ENCODE measurements around the gene UBE2U.

Gene UBE2U

GRCh38 chr1:64212031-64212430 lies 8.6 kb downstream of the UBE2U start:
- no peak overlapping the region for H3K4me2 ChIP-seq (ENCODE audit: low read length)
- no peak for TF ChIP-seq CTCF (IDR thresholded peaks at IDR 0.05; ENCODE audit: low read depth, low read length, poor library complexity, severe bottlenecking)
- no peak for TF ChIP-seq EZH2phosphoT487 (IDR thresholded peaks at IDR 0.05; ENCODE audit: borderline replicate concordance, low read length)
- H3K4me3 ChIP-seq (ENCODE audit: low read length), result no peak overlapping the region

GRCh38 chr1:64215576-64215975 lies 12.2 kb downstream of the UBE2U start:
- Histone ChIP-seq H3K79me2 (ENCODE audit: control insufficient read depth, low read length) (no peaks in the 10 kb centered on the region), H3F3A (ENCODE audit: control insufficient read depth, insufficient read depth) (no peaks in the 10 kb centered on the region), H3K27me3 (ENCODE audit: control insufficient read depth, low read length) (peaks cover 5% of the 10 kb centered on the region), H3K9me2 (replicated peaks; ENCODE audit: control insufficient read depth, low read length) (no peaks in the 10 kb centered on the region), H4K20me1 (ENCODE audit: control insufficient read depth, insufficient read depth, low read depth, low read length) (no peaks in the 10 kb centered on the region), H3K4me1 (ENCODE audit: control insufficient read depth, low read length) (no peaks in the 10 kb centered on the region), H3K36me3 (ENCODE audit: control insufficient read depth, low read length) (no peaks in the 10 kb centered on the region), H3K27ac (ENCODE audit: low read depth, low read length) (no peak overlapping the region), H3K4me2 (ENCODE audit: low read length) (no peak overlapping the region), H3K4me3 (ENCODE audit: low read length) (no peak overlapping the region), H3K9me3 (ENCODE audit: control insufficient read depth, insufficient read depth, low read length) (no peaks in the 10 kb centered on the region)
- TF ChIP-seq EZH2phosphoT487 (IDR thresholded peaks at IDR 0.05; ENCODE audit: borderline replicate concordance, low read length) (no peak), CTCF (IDR thresholded peaks at IDR 0.05; ENCODE audit: low read depth, low read length, poor library complexity, severe bottlenecking) (no peak)

More at GRCh38 chr1:64212031-64212430, 8.6 kb downstream of the UBE2U start:
- no peaks in the 10 kb centered on the region for H3K9me2 ChIP-seq (replicated peaks; ENCODE audit: control insufficient read depth, low read length)
- no peaks in the 10 kb centered on the region for H3K36me3 ChIP-seq (ENCODE audit: control insufficient read depth, low read length)
- H3K79me2 ChIP-seq (ENCODE audit: control insufficient read depth, low read length), result no peaks in the 10 kb centered on the region
- H3K27me3 ChIP-seq (ENCODE audit: control insufficient read depth, low read length), result peaks cover 5% of the 10 kb centered on the region
- H3K9me3 ChIP-seq (ENCODE audit: control insufficient read depth, insufficient read depth, low read length), result no peaks in the 10 kb centered on the region
- H4K20me1 ChIP-seq (ENCODE audit: control insufficient read depth, insufficient read depth, low read depth, low read length), result no peaks in the 10 kb centered on the region
- H3F3A ChIP-seq (ENCODE audit: control insufficient read depth, insufficient read depth), result no peaks in the 10 kb centered on the region
- no peaks in the 10 kb centered on the region for H3K4me1 ChIP-seq (ENCODE audit: control insufficient read depth, low read length)
- H3K27ac ChIP-seq (ENCODE audit: low read depth, low read length), result no peak overlapping the region

- Histone ChIP-seq H3K27ac (ENCODE audit: low read depth, low read length) (no peak overlapping the region), H3K9me2 (replicated peaks; ENCODE audit: control insufficient read depth, low read length) (no peaks in the 10 kb centered on the region), H3K4me1 (ENCODE audit: control insufficient read depth, low read length) (no peaks in the 10 kb centered on the region), H3K9me3 (ENCODE audit: control insufficient read depth, insufficient read depth, low read length) (no peaks in the 10 kb centered on the region), H4K20me1 (ENCODE audit: control insufficient read depth, insufficient read depth, low read depth, low read length) (no peaks in the 10 kb centered on the region), H3F3A (ENCODE audit: control insufficient read depth, insufficient read depth) (no peaks in the 10 kb centered on the region), H3K36me3 (ENCODE audit: control insufficient read depth, low read length) (no peaks in the 10 kb centered on the region), H3K79me2 (ENCODE audit: control insufficient read depth, low read length) (no peaks in the 10 kb centered on the region), H3K4me2 (ENCODE audit: low read length) (no peak overlapping the region), H3K4me3 (ENCODE audit: low read length) (no peak overlapping the region), H3K27me3 (ENCODE audit: control insufficient read depth, low read length) (peaks cover 3% of the 10 kb centered on the region)
- TF ChIP-seq CTCF (IDR thresholded peaks at IDR 0.05; ENCODE audit: low read depth, low read length, poor library complexity, severe bottlenecking) (no peak), EZH2phosphoT487 (IDR thresholded peaks at IDR 0.05; ENCODE audit: borderline replicate concordance, low read length) (no peak)
Measured at GRCh38 chr1:64220241-64220640, 16.8 kb downstream of the UBE2U start.
